IMR-90 (cell line): ENCODE data around the gene RHAG. TPM values are rescaled to one million over a fixed set of nuclear protein-coding genes. Genes with fewer than 3 reads are reported as not detected.

Source experiments
- ATAC-seq: fragments of 200-7000 bp; cut with Tn5 transposase; 2 replicates; pipeline ENCODE4 v1.9.1; 2020; ENCODE audit warnings: low read depth, mild to moderate bottlenecking, moderate library complexity
- BruUV-seq: library from RNA; stranded (reverse); fragments of 400-500 nt; replicated peaks from 2 replicates; lab custom pipeline; 2021; lab: Mats Ljungman, UMichigan
- CTCF ChIA-PET: fragments of 300-600 bp; formaldehyde crosslinking; extraction: SDS; loops from one replicate; lab custom pipeline; 2021; ENCODE audit warnings: antibody characterized with exemption; lab: Yijun Ruan, JAX
- POLR2A ChIA-PET: fragments of 300-600 bp; sonication (Branson Sonifier 250); formaldehyde crosslinking; loops from one replicate; lab custom pipeline; 2022; ENCODE audit warnings: antibody characterized with exemption; ENCODE audit not compliant: unreplicated experiment; lab: Charles Lee
- DNase-seq: peaks from one replicate; pipeline ENCODE4 v3.0.0; 2013
- H2AFZ ChIP-seq: replicated peaks from 2 replicates; pipeline ENCODE3; 2013; ENCODE audit warnings: low read length, mild to moderate bottlenecking; ENCODE audit not compliant: poor library complexity
- H2AK5ac ChIP-seq: 2 replicates; pipeline ENCODE4 v1.6.1; 2013; ENCODE audit warnings: low read depth, low read length, inconsistent platforms
- H2AK9ac ChIP-seq: replicated peaks from 2 replicates; pipeline ENCODE3; 2013; ENCODE audit warnings: mild to moderate bottlenecking, low read depth, low read length, moderate library complexity; ENCODE audit not compliant: poor library complexity
- H2BK120ac ChIP-seq: 2 replicates; pipeline ENCODE4 v1.6.1; 2013; ENCODE audit warnings: low read depth, low read length, inconsistent platforms
- H2BK15ac ChIP-seq: 3 replicates; pipeline ENCODE4 v1.6.1; 2013; ENCODE audit warnings: low read depth, low read length, inconsistent platforms
- H2BK20ac ChIP-seq: 2 replicates; pipeline ENCODE4 v1.6.1; 2013; ENCODE audit warnings: low read depth, mild to moderate bottlenecking, inconsistent platforms, low read length, moderate library complexity
- H2BK5ac ChIP-seq: 2 replicates; pipeline ENCODE4 v1.6.1; 2013; ENCODE audit warnings: mild to moderate bottlenecking, low read depth, low read length, inconsistent platforms; ENCODE audit not compliant: poor library complexity, severe bottlenecking
- H3K14ac ChIP-seq: replicated peaks from 2 replicates; pipeline ENCODE4 v1.6.1; 2013; ENCODE audit warnings: low read depth, low read length, inconsistent platforms
- H3K18ac ChIP-seq: 2 replicates; pipeline ENCODE4 v1.6.1; 2013; ENCODE audit warnings: low read depth, low read length, control low read depth
- H3K23ac ChIP-seq: 2 replicates; pipeline ENCODE4 v1.6.1; 2013; ENCODE audit warnings: low read depth, low read length, inconsistent platforms
- H3K27ac ChIP-seq: 2 replicates; pipeline ENCODE4 v1.5.1; 2013; ENCODE audit warnings: mild to moderate bottlenecking, control low read depth, low read length; ENCODE audit not compliant: insufficient read depth
- H3K27me3 ChIP-seq: 2 replicates; pipeline ENCODE4 v1.6.1; 2013; ENCODE audit warnings: low read length; ENCODE audit not compliant: control insufficient read depth, insufficient read depth
- H3K36me3 ChIP-seq: 2 replicates; pipeline ENCODE4 v1.6.1; 2013; ENCODE audit warnings: low read length, mixed read lengths; ENCODE audit not compliant: control insufficient read depth, insufficient read depth
- H3K4ac ChIP-seq: 2 replicates; pipeline ENCODE4 v1.6.1; 2013; ENCODE audit warnings: low read depth, low read length, inconsistent platforms
- H3K4me1 ChIP-seq: 2 replicates; pipeline ENCODE4 v1.6.1; 2013; ENCODE audit warnings: low read length, mixed read lengths; ENCODE audit not compliant: control insufficient read depth, insufficient read depth
- H3K4me2 ChIP-seq: 2 replicates; pipeline ENCODE4 v1.6.1; 2013; ENCODE audit warnings: low read depth, mild to moderate bottlenecking, control low read depth, low read length, moderate library complexity
- H3K4me3 ChIP-seq: 2 replicates; pipeline ENCODE4 v1.5.1; 2013; ENCODE audit warnings: low read depth, mild to moderate bottlenecking, control low read depth, low read length, moderate library complexity; ENCODE audit not compliant: insufficient read depth
- H3K56ac ChIP-seq: 2 replicates; pipeline ENCODE4 v1.6.1; 2013; ENCODE audit warnings: low read length, inconsistent platforms; ENCODE audit not compliant: insufficient read depth; ENCODE audit errors: extremely low read depth
- H3K79me1 ChIP-seq, 2 experiments: 2 replicates each; pipeline ENCODE4 v1.6.1; 2013; ENCODE audit warnings: low read length in 2 of 2, inconsistent platforms in 1 of 2, low read depth in 1 of 2
- H3K9ac ChIP-seq: 2 replicates; pipeline ENCODE4 v1.6.1; 2013; ENCODE audit warnings: low read depth, low read length, control low read depth
- H3K9me1 ChIP-seq: 2 replicates; pipeline ENCODE4 v1.6.1; 2013; ENCODE audit warnings: low read length, inconsistent platforms; ENCODE audit not compliant: insufficient read depth
- H3K9me3 ChIP-seq: 2 replicates; pipeline ENCODE4 v1.6.1; 2013; ENCODE audit warnings: low read length; ENCODE audit not compliant: control insufficient read depth, insufficient read depth
- H4K20me1 ChIP-seq: 2 replicates; pipeline ENCODE4 v1.6.1; 2013; ENCODE audit warnings: low read length, inconsistent platforms; ENCODE audit not compliant: insufficient read depth
- H4K5ac ChIP-seq: 2 replicates; pipeline ENCODE4 v1.6.1; 2013; ENCODE audit warnings: mild to moderate bottlenecking, low read depth, low read length, control low read depth
- H4K8ac ChIP-seq, 2 experiments: 2 replicates each; pipeline ENCODE4 v1.6.1; 2013; ENCODE audit warnings: low read depth in 2 of 2, low read length in 2 of 2, control low read depth in 1 of 2, inconsistent platforms in 1 of 2
- H4K91ac ChIP-seq: 2 replicates; pipeline ENCODE4 v1.6.1; 2013; ENCODE audit warnings: low read depth, low read length, inconsistent platforms; ENCODE audit not compliant: insufficient read depth
- BHLHE40 ChIP-seq: fragments of 150-350 bp; IDR thresholded peaks from 2 replicates; pipeline ENCODE4 v1.6.1; 2016; ENCODE audit warnings: mild to moderate bottlenecking, low read depth, low read length
- CEBPB ChIP-seq: IDR thresholded peaks from 2 replicates; pipeline ENCODE4 v1.6.1; 2012; ENCODE audit warnings: low read depth, low read length, improper control_type of control experiment
- CHD1 ChIP-seq: IDR thresholded peaks from 2 replicates; pipeline ENCODE4 v1.6.1; 2012; ENCODE audit warnings: low read depth, low read length, improper control_type of control experiment
- ELK1 ChIP-seq: fragments of 150-350 bp; IDR thresholded peaks from 2 replicates; pipeline ENCODE4 v1.6.1; 2016; ENCODE audit warnings: low read depth, mild to moderate bottlenecking, low read length, moderate library complexity, borderline replicate concordance
- FOS ChIP-seq: fragments of 150-350 bp; IDR thresholded peaks from 2 replicates; pipeline ENCODE4 v1.6.1; 2016; ENCODE audit warnings: low read depth, low read length
- MAFK ChIP-seq: IDR thresholded peaks from 2 replicates; pipeline ENCODE4 v1.6.1; 2012; ENCODE audit warnings: low read depth, low read length, improper control_type of control experiment
- MAZ ChIP-seq: IDR thresholded peaks from 2 replicates; pipeline ENCODE4 v1.6.1; 2012; ENCODE audit warnings: low read depth, mild to moderate bottlenecking, low read length, improper control_type of control experiment, moderate library complexity, borderline replicate concordance
- MXI1 ChIP-seq: IDR thresholded peaks from 2 replicates; pipeline ENCODE4 v1.6.1; 2012; ENCODE audit warnings: low read depth, mild to moderate bottlenecking, low read length, moderate library complexity, borderline replicate concordance
- NFE2L2 ChIP-seq: fragments of 150-350 bp; IDR thresholded peaks from 2 replicates; pipeline ENCODE4 v1.6.1; 2016; ENCODE audit warnings: low read depth, mild to moderate bottlenecking, low read length
- POLR2A ChIP-seq: IDR thresholded peaks from 2 replicates; pipeline ENCODE4 v1.6.1; 2012; ENCODE audit warnings: mild to moderate bottlenecking, low read depth, low read length
- RAD21 ChIP-seq: IDR thresholded peaks from 2 replicates; pipeline ENCODE4 v1.6.1; 2012; ENCODE audit warnings: low read length, improper control_type of control experiment
- RCOR1 ChIP-seq: IDR thresholded peaks from 2 replicates; pipeline ENCODE4 v1.6.1; 2012; ENCODE audit warnings: mild to moderate bottlenecking, low read length, improper control_type of control experiment; ENCODE audit not compliant: insufficient replicate concordance
- RFX5 ChIP-seq: IDR thresholded peaks from 2 replicates; pipeline ENCODE4 v1.8.0; 2012; ENCODE audit warnings: low read depth, mild to moderate bottlenecking, low read length, moderate library complexity
- SMC3 ChIP-seq: fragments of 150-350 bp; IDR thresholded peaks from 2 replicates; pipeline ENCODE4 v1.6.1; 2016; ENCODE audit warnings: low read depth, mild to moderate bottlenecking, antibody characterized with exemption, low read length, moderate library complexity
- USF2 ChIP-seq: fragments of 150-350 bp; IDR thresholded peaks from 2 replicates; pipeline ENCODE4 v1.6.1; 2017; ENCODE audit warnings: mild to moderate bottlenecking, antibody characterized with exemption, low read length, low read depth
- dilution Hi-C: fragments of 300-500 bp; cut with HindIII; formaldehyde crosslinking; loops from one replicate; pipeline ENCODE4 v1.14.3; 2018; ENCODE audit warnings: low sequenced_read_pairs; ENCODE audit not compliant: unreplicated experiment
- in situ Hi-C: fragments of 300-500 bp; cut with MboI; formaldehyde crosslinking; loops from 3 replicates; pipeline ENCODE4 v1.14.3; 2019; ENCODE audit warnings: low sequenced_read_pairs, inconsistent platforms, mixed read lengths
- intact Hi-C: fragments of 100-400 bp; cut with micrococcal nuclease; formaldehyde crosslinking; loops from 2 replicates; pipeline ENCODE4 v1.10.0; 2022
- polyA plus RNA-seq, 3 experiments: library from polyadenylated mRNA; depleted of rRNA; stranded (reverse); fragments of >200 nt; gene quantifications; 2 replicates each; pipeline ENCODE4 v1.2.3, GENCODE V29; 2012; ENCODE audit warnings: low replicate concordance in 1 of 3
- total RNA-seq: library from RNA; depleted of rRNA; stranded (reverse); fragments of >200 nt; gene quantifications from 2 replicates; pipeline ENCODE4 v1.2.3, GENCODE V29; 2012
- TF ChIP-seq, protein P1 (sequence below): conservative IDR thresholded peaks from 2 replicates; pipeline ENCODE4 v1.5.1; 2012; ENCODE audit warnings: mild to moderate bottlenecking, low read depth, low read length, improper control_type of control experiment

The RHAG gene
- total and polyA plus RNA-seq, 2 of the 4 experiments (the other 2 are of a cell fraction) = not detected

DNA sequence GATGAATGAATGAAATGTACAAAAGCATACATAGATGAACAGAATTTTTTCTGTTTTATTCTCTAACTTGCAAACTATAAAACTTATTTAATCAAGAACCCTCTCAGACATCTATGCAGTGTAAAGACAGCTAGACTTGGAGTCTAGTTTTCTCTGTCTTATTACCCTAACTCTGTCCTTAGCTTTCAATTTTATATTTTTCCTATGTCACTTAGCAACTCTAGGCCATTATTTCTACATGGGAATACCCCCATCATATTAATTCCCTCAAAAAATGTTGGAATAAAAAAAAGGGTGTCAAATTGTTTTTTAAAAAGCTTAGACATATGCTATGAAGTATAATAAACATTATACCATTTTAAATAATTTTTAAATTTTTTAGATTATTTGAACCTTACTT is 1.2 kb downstream of the RHAG start:
- no peak overlapping the region for H2BK15ac ChIP-seq
- H2BK20ac ChIP-seq = no peak overlapping the region
- DNase-seq (no peak), ATAC-seq (no peak)
- CTCF ChIA-PET = no interaction called here
- dilution Hi-C loops (no loop called here), intact Hi-C loops (no loop called here), in situ Hi-C loops (no loop called here)
- no peak overlapping the region for H3K56ac ChIP-seq
- no peak overlapping the region for H3K9ac ChIP-seq
- no peaks in the 10 kb centered on the region for H3K9me3 ChIP-seq
- no peaks in the 10 kb centered on the region for H3K9me1 ChIP-seq
- H3K27me3 ChIP-seq = no peaks in the 10 kb centered on the region
- no peaks in the 10 kb centered on the region for H3K4me1 ChIP-seq
- H4K91ac ChIP-seq = no peak overlapping the region
- H3K79me1 ChIP-seq = no peaks in the 10 kb centered on the region
- no peak overlapping the region for H2AFZ ChIP-seq
- no peak overlapping the region for H2BK5ac ChIP-seq
- no peak overlapping the region for H2BK120ac ChIP-seq
- no peak overlapping the region for H4K5ac ChIP-seq
- TF ChIP-seq POLR2A (no peak), FOS (no peak), BHLHE40 (no peak), MAZ (no peak), MXI1 (no peak), CHD1 (no peak), NFE2L2 (no peak), CEBPB (no peak), RFX5 (no peak), ELK1 (no peak), MAFK (no peak), RCOR1 (no peak), SMC3 (no peak), USF2 (no peak), RAD21 (no peak)
- TF ChIP-seq, protein P1, sequence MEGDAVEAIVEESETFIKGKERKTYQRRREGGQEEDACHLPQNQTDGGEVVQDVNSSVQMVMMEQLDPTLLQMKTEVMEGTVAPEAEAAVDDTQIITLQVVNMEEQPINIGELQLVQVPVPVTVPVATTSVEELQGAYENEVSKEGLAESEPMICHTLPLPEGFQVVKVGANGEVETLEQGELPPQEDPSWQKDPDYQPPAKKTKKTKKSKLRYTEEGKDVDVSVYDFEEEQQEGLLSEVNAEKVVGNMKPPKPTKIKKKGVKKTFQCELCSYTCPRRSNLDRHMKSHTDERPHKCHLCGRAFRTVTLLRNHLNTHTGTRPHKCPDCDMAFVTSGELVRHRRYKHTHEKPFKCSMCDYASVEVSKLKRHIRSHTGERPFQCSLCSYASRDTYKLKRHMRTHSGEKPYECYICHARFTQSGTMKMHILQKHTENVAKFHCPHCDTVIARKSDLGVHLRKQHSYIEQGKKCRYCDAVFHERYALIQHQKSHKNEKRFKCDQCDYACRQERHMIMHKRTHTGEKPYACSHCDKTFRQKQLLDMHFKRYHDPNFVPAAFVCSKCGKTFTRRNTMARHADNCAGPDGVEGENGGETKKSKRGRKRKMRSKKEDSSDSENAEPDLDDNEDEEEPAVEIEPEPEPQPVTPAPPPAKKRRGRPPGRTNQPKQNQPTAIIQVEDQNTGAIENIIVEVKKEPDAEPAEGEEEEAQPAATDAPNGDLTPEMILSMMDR = no peak
- no peak overlapping the region for H3K23ac ChIP-seq
- no TSS peak for BruUV-seq
- H3K18ac ChIP-seq = no peak overlapping the region
- H2AK9ac ChIP-seq = no peak overlapping the region
- H4K20me1 ChIP-seq = no peaks in the 10 kb centered on the region
- H3K14ac ChIP-seq = no peak overlapping the region
- no peak overlapping the region for H3K4me2 ChIP-seq
- H3K36me3 ChIP-seq = no peaks in the 10 kb centered on the region
- H3K27ac ChIP-seq = no peak overlapping the region
- no peak overlapping the region for H2AK5ac ChIP-seq
- no peak overlapping the region for H4K8ac ChIP-seq
- H3K4ac ChIP-seq = no peak overlapping the region
- H3K4me3 ChIP-seq = no peak overlapping the region
- POLR2A ChIA-PET = no interaction called here
